Mucosa of descending colon (tissue), 3 donors: ENCODE data around the gene DSTYK. TPM values are rescaled to one million over a fixed set of nuclear protein-coding genes. Genes with fewer than 3 reads are reported as not detected.

Experiments used
- ATAC-seq: fragments of 200-7000 bp; cut with Tn5 transposase; one replicate; pipeline ENCODE4 v1.9.1; 2020; ENCODE audit warnings: mild to moderate bottlenecking, moderate library complexity
- DNase-seq, 3 donors: peaks; one replicate each; pipeline ENCODE4 v3.0.0-alpha.2; 2020
- H3K36me3 ChIP-seq: fragments of 200-600 bp; one replicate; pipeline ENCODE4 v1.8.0; 2021; ENCODE audit warnings: low read depth, mild to moderate bottlenecking
- H3K4me1 ChIP-seq: fragments of 200-600 bp; one replicate; pipeline ENCODE4 v1.8.0; 2021; ENCODE audit warnings: low read depth, mild to moderate bottlenecking
- H3K4me3 ChIP-seq: fragments of 200-600 bp; one replicate; pipeline ENCODE4 v1.8.0; 2021; ENCODE audit warnings: mild to moderate bottlenecking
- H3K9me3 ChIP-seq: fragments of 200-600 bp; one replicate; pipeline ENCODE4 v1.8.0; 2021; ENCODE audit warnings: mild to moderate bottlenecking
- intact Hi-C, 2 donors: fragments of 100-400 bp; cut with DNase I in 1 of 2; cut with micrococcal nuclease in 1 of 2; formaldehyde crosslinking; loops; one replicate each; pipeline versions ENCODE4 v1.11.0 to v1.11.1; 2022; cut with DNase I, micrococcal nuclease
- total RNA-seq, 3 donors: library from RNA; stranded (reverse); fragmentation: NEBNext Ultra II Directional in 2 of 3; extraction: Animal tissue kit (Norgen Biotek cat#: 25700) in 2 of 3; gene quantifications; one replicate each; pipeline versions ENCODE4 v1.2.1 to v1.2.4, GENCODE V29; 2021 to 2023
- TF ChIP-seq, protein P1 (sequence below): fragments of 200-600 bp; IDR thresholded peaks from one replicate; pipeline ENCODE4 v1.8.0; 2022; ENCODE audit warnings: antibody characterized with exemption, mild to moderate bottlenecking
- donor health status: DM: no; HTN: no; CAD: no; lungs with moderate emphysema.
- donor health status: DM: no; HTN: no; CAD: no.
- donor health status: DM: no; HTN: yes; CAD: no.

Gene DSTYK
- total RNA-seq, 3 donors from 2014 or later = 5.3 to 13.9 (median 5.8) TPM

DNA sequence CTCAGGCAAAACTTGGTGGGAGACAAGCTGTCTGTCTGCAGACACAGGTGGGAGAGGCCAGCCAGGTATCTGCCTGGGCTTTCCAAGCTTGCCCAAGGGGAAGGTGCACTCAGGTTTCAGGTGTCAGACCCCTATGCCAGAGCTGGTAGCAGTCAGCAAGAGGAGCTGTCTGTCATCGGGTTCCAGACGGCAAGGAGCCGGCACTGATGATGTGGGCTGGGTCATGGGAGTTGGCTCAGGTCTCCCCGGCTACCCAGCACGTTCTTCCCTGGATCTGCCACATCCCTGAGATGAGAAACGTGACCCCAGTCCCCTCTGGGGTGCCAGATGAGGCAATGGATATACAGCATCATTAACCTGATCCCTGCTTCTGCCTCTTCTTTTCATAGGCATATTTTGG, 39.2 kb upstream of the DSTYK start:
- DNase-seq (no peak), ATAC-seq (no peak)
- Histone ChIP-seq H3K9me3 (no peaks in the 10 kb centered on the region), H3K4me3 (no peak overlapping the region), H3K36me3 (no peaks in the 10 kb centered on the region), H3K4me1 (peaks cover 17% of the 10 kb centered on the region)
- intact Hi-C loops = loop anchor here in 1 of 2 donors (10.0 kb wide), 2 partner anchors 106 to 276 kb away; no protein-coding TSS in a partner anchor
- TF ChIP-seq, protein P1, sequence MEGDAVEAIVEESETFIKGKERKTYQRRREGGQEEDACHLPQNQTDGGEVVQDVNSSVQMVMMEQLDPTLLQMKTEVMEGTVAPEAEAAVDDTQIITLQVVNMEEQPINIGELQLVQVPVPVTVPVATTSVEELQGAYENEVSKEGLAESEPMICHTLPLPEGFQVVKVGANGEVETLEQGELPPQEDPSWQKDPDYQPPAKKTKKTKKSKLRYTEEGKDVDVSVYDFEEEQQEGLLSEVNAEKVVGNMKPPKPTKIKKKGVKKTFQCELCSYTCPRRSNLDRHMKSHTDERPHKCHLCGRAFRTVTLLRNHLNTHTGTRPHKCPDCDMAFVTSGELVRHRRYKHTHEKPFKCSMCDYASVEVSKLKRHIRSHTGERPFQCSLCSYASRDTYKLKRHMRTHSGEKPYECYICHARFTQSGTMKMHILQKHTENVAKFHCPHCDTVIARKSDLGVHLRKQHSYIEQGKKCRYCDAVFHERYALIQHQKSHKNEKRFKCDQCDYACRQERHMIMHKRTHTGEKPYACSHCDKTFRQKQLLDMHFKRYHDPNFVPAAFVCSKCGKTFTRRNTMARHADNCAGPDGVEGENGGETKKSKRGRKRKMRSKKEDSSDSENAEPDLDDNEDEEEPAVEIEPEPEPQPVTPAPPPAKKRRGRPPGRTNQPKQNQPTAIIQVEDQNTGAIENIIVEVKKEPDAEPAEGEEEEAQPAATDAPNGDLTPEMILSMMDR = no peak

DNA sequence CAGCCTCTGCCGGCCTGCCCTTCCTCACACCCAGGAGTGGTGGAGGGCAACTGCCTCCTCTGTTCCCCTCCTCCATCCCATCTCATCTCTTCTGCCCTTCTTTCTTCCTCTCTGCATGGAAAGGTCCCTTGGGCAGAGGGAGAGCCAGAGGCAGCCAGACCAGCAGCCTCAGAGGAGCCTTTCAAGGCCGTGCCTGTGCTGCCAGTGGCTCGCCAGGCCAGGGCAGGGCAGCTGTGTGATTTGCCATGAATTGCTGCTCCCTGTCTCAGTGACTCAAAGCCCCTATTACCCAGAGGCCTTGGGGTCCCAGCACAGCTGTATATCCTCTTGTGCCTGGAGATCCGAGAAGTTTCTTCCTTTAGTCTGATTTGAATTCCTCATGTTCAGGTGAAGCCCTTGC, 38.1 kb upstream of the DSTYK start:
- peak; percentile 6 for ATAC-seq
- peaks cover 17% of the 10 kb centered on the region for H3K4me1 ChIP-seq
- no peaks in the 10 kb centered on the region for H3K9me3 ChIP-seq
- TF ChIP-seq, protein P1 = no peak
- DNase-seq = no peak
- intact Hi-C loops = loop anchor here in 1 of 2 donors (10.0 kb wide), 2 partner anchors 105 to 275 kb away; no protein-coding TSS in a partner anchor
- no peaks in the 10 kb centered on the region for H3K36me3 ChIP-seq
- no peak overlapping the region for H3K4me3 ChIP-seq

DNA sequence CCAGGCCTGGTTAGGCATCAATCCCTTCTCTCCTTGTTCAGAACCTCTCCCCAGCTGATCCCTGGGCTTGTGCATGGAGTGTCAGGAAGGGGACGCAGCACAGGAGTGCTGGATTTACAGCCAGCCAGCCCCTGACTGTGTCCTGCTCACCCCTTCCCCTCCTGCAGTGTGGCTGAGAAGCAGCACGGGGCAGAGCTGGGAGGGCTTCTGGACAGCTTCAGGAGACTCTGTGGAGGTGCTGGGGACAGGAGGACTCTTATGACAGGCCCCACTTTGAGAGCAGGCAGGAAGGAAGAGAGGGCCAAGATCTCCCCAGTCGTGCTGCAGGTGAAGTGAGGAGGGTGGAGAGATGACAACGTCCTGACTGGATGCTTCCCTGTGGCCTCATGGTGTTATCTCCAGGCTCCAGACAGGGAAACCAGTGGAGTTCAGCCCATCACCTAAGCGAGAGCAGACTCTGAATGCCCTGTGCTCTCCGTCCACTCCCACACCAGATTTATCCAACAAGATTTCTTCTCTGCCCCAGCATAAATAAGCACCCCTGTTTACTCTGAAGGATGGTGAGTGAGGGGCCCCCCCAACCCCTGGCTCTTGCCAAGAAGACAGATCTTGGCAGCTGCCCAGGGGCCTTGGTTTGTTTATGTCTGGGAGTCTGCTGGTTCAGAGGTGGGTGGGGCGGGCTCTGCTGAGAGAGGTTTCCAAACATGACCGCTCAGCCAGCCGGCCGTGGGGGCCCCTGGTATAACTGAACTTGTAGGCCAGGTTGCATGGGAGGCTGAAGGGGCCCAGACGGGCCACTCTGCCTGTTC, 37.5 kb upstream of the DSTYK start:
- Histone ChIP-seq H3K4me3 (no peak overlapping the region), H3K9me3 (no peaks in the 10 kb centered on the region), H3K36me3 (no peaks in the 10 kb centered on the region), H3K4me1 (peaks cover 17% of the 10 kb centered on the region)
- ATAC-seq (peak; percentile 63), DNase-seq (peak; percentile 68 to 71 (median 69))
- intact Hi-C loops = no loop called here
- TF ChIP-seq, protein P1 = no peak

DNA sequence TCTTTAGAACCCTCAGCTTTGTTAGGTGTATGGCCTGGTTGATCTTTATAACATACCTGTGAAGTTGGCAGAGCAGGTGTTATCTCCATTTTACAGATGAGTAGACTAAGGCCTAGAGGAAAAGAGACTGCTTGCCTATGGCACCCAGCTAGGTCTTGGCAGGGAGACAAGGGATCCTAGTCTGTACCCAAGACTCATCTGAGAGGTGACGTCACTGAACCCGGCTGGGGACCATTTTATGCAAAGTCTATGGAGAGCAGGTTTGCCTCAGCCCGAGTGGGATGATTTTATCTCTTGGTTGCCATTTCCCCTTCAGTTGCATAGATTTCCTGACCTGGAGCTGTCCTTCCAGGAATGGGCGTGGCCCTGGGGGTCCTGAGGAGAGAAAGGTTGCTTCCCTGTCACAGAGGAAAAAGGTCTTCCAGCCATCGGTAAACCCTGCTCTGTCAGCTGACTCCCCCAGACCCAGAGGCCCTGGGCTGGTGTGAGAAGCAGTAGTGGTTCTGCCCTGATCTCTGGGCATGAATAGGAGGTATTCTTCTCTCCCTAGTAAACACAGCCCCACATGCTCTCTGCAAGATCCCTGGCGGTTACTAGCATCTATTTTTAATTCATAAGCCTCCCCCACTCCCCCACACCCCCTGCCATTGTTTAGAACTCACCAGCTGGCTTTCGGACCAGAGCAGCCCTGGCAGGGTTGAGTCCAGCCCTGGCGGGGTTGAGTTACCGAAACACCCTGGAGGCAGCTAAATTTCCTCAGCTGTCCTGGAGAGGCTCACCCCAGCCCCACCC, 35.8 kb upstream of the DSTYK start:
- no peak for DNase-seq
- Histone ChIP-seq H3K36me3 (no peaks in the 10 kb centered on the region), H3K9me3 (no peaks in the 10 kb centered on the region), H3K4me3 (no peak overlapping the region), H3K4me1 (peaks cover 17% of the 10 kb centered on the region)
- TF ChIP-seq, protein P1 = no peak
- ATAC-seq = peak; percentile 11
- intact Hi-C loops = no loop called here

DNA sequence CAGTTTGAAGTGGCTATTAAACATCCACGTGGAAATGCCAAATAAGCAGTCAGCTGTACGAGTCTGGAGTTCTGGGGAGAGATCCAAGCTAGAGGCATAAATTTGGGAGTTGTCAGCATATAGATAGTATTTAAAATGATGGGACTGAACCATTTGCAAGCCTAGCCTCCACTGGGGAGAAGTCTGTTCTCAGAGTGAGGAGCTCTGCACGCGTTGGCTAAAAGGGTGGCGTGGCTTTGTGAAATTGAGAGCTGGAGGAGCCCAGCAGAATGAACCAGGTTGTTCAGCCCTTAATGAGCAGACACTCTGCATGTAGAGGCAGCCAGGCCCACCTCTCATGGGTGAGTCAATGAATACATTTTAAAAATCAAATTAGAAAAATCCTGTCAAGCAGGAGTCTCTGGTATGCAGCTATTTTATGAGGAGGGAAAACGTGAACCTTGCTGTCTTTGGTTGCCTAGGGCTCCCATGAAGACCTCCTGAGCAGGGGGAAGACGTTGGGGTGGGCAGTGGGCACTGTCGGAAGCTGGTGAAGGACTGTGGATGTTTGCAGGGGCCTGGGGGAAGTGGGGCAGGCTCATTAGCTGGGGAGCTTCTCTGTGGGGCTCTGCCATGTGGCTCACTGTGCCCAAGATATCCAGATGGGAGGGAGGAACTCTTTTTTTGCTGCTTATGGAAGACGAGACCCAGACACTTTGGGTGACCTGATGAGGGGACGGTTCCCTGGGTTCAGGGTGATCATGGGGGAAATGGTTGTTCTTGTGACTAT, 35.0 kb upstream of the DSTYK start:
- ATAC-seq (no peak), DNase-seq (no peak)
- Histone ChIP-seq H3K9me3 (no peaks in the 10 kb centered on the region), H3K4me1 (peaks cover 17% of the 10 kb centered on the region), H3K36me3 (no peaks in the 10 kb centered on the region), H3K4me3 (no peak overlapping the region)
- intact Hi-C loops = no loop called here
- TF ChIP-seq, protein P1 = no peak
